BE2C (cell line): ENCODE measurements around the gene RFX8.

ENCODE experiments used
- DNase-seq: peaks from one replicate; pipeline ENCODE4 v3.0.0-alpha.2; 2020
- H3K27me3 ChIP-seq: fragments of 250-450 bp; sonication (Bioruptor Pico); 2 replicates; pipeline ENCODE4 v1.5.1; 2020; ENCODE audit warnings: mild to moderate bottlenecking
- H3K36me3 ChIP-seq: fragments of 250-450 bp; sonication (Bioruptor Pico); 2 replicates; pipeline ENCODE4 v1.5.1; 2020; ENCODE audit warnings: mild to moderate bottlenecking
- H3K4me1 ChIP-seq: fragments of 250-450 bp; sonication (Bioruptor Pico); 2 replicates; pipeline ENCODE4 v1.5.1; 2020
- H3K4me3 ChIP-seq: 2 replicates; pipeline ENCODE4 v1.5.1; 2011; ENCODE audit warnings: low read depth, low read length
- H3K9me3 ChIP-seq: fragments of 250-450 bp; sonication (Bioruptor Pico); 2 replicates; pipeline ENCODE4 v1.5.1; 2020
- TF ChIP-seq, protein P1 (sequence below): IDR thresholded peaks from 2 replicates; pipeline ENCODE4 v1.5.1; 2012; ENCODE audit warnings: mild to moderate bottlenecking, low read depth, low read length

RFX8 gene

DNA sequence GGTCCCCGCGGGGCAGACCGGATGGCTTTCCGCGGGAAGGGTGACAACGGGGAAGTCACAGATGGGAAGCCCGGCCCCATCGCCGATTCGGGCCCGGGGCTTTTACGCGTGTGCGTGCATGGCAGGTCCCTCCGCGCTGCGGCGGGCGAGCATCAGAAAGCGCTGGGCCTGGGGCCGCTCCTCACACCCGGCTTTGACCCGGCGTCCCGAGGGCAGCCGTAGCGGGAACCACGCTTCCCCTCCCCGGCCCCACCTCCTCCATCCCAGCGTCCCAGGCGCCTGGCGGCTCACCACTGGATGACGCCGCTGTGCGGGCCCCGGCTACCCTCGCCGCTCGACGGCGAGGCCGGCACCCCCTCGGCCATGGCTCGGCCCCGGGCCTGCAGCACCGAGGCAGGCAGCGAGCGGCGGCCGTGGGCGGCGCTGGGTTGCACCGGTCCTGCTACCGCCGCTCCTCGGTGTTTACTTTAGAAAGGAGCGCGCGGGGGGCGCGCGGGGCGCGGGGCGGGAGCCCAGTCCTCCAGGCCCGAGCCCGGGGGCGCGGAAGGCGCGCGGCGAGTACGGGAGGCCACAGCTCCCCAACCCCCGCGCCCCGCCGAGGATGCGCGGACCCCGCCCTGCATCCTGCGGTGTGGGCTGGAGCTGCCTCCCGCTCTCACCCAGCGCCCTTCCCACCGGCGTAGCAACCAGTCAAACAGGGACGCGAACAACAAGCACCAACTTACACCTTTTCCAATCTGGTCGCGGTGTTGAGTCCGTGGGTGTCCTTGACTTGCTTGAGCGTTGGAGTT is 806 bp downstream of the RFX8 start:
- H3K4me3 ChIP-seq = peak overlapping the region; percentile 51
- H3K27me3 ChIP-seq = no peaks in the 10 kb centered on the region
- no peaks in the 10 kb centered on the region for H3K36me3 ChIP-seq
- H3K4me1 ChIP-seq = no peaks in the 10 kb centered on the region
- TF ChIP-seq, protein P1, sequence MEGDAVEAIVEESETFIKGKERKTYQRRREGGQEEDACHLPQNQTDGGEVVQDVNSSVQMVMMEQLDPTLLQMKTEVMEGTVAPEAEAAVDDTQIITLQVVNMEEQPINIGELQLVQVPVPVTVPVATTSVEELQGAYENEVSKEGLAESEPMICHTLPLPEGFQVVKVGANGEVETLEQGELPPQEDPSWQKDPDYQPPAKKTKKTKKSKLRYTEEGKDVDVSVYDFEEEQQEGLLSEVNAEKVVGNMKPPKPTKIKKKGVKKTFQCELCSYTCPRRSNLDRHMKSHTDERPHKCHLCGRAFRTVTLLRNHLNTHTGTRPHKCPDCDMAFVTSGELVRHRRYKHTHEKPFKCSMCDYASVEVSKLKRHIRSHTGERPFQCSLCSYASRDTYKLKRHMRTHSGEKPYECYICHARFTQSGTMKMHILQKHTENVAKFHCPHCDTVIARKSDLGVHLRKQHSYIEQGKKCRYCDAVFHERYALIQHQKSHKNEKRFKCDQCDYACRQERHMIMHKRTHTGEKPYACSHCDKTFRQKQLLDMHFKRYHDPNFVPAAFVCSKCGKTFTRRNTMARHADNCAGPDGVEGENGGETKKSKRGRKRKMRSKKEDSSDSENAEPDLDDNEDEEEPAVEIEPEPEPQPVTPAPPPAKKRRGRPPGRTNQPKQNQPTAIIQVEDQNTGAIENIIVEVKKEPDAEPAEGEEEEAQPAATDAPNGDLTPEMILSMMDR = no peak
- DNase-seq = peak; percentile 32
- no peaks in the 10 kb centered on the region for H3K9me3 ChIP-seq

DNA sequence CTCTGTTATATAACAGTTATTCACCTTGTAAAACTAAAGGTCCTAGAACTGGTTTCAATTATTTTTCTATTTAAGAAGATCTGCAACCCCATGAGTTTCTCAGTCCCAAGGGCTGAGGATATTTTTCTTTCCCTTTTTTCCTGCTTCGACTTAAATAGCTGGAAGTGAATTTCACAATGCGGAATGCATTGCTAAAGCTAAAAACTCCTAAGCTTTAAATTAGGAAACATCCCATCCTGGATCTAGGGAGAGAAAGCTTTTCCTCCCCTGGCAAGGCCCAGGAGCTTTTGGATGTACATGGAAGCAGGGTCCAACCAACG is 1.4 kb downstream of the RFX8 start:
- no peaks in the 10 kb centered on the region for H3K27me3 ChIP-seq
- H3K36me3 ChIP-seq = no peaks in the 10 kb centered on the region
- TF ChIP-seq, protein P1 = no peak
- no peaks in the 10 kb centered on the region for H3K4me1 ChIP-seq
- DNase-seq = no peak
- H3K9me3 ChIP-seq = no peaks in the 10 kb centered on the region
- peak overlapping the region; percentile 51 for H3K4me3 ChIP-seq

DNA sequence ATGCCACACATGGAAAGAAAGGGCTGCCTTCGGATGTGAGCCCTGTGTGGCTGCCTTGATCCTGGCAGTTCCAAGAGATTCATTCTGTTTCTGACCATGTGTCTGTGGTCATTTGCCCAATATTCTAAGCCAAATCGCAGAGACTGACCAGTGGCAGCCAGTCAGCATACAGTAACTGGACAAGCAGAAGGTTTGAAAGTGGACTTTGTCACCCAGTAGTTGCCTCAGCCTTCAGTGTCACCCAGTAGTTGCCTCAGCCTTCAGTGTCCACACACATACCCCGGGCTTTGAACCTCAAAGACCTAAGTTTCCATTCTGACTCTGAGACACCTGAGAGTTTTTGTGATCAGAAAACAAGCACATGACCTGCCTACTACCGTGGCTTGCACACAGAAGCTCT is 5.0 kb downstream of the RFX8 start:
- H3K4me3 ChIP-seq = no peak overlapping the region
- DNase-seq = no peak
- no peaks in the 10 kb centered on the region for H3K4me1 ChIP-seq
- H3K9me3 ChIP-seq = no peaks in the 10 kb centered on the region
- no peaks in the 10 kb centered on the region for H3K36me3 ChIP-seq
- no peaks in the 10 kb centered on the region for H3K27me3 ChIP-seq
- TF ChIP-seq, protein P1 = no peak

DNA sequence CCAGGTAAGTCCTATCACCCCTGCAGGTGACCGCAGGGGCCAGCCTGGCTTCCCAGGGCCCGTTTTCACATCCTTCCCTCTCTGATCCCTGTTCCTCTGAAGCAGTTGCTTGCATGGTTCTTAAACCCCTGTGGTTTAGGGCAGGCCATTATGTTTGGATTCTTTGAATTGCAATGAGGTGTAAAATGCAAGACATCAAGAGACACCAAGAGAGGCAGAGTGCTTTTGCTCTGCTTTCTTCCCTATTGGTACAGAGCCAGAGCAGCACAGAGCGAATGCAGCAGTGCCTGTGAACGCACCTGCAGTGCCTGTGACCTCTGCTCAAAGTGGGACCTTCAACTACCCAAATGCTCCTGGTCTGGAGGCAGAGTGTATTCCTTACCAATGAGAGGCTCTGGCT is 7.6 kb downstream of the RFX8 start:
- no peaks in the 10 kb centered on the region for H3K9me3 ChIP-seq
- H3K4me1 ChIP-seq = no peaks in the 10 kb centered on the region
- H3K36me3 ChIP-seq = no peaks in the 10 kb centered on the region
- H3K4me3 ChIP-seq = no peak overlapping the region
- no peaks in the 10 kb centered on the region for H3K27me3 ChIP-seq
- no peak for DNase-seq
- TF ChIP-seq, protein P1 = no peak

DNA sequence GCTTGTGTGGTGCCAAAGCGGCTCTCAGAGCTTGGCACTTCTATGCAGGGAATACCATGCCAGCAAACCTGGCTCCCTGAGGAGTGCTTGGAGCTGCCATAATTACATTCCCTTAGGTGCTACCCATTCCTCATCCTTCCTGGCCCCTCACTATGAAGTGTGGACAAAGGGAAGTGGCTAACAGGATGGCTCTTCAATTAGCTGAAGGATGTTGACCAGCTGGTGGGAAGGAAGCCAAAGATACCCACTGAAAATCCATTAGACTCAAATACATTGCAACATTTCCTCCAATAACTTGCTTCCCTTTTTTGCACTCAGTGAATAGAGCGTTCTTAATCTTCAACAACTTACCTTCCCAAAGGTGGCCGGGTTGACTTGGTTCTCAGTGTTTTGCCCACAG is 8.5 kb downstream of the RFX8 start:
- Histone ChIP-seq H3K9me3 (no peaks in the 10 kb centered on the region), H3K36me3 (no peaks in the 10 kb centered on the region), H3K4me3 (no peak overlapping the region), H3K4me1 (no peaks in the 10 kb centered on the region), H3K27me3 (no peaks in the 10 kb centered on the region)
- TF ChIP-seq, protein P1 = no peak
- DNase-seq = no peak

DNA sequence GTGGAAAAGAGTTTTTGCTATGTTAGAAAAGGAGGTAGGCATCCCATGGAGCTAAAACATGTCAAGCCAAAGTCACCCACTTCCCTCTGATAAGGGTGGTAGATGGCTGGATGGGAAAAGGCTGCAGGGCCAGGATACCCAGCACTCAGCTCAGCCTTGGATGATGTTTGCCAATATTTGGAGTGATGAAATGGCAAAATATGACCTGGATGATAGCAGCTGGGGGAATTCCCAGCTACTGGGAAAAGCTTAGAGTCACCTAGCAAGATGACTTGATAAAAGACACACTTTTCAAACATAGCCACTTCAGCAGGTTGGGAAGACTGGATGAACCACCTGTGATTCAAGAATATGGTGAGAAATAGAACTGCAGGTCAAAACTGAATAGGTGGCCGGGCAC is 10.1 kb downstream of the RFX8 start:
- DNase-seq = no peak
- no peaks in the 10 kb centered on the region for H3K4me1 ChIP-seq
- TF ChIP-seq, protein P1 = no peak
- no peak overlapping the region for H3K4me3 ChIP-seq
- H3K9me3 ChIP-seq = no peaks in the 10 kb centered on the region
- no peaks in the 10 kb centered on the region for H3K36me3 ChIP-seq
- no peaks in the 10 kb centered on the region for H3K27me3 ChIP-seq
